ENCODE data around the gene BUB1. TPM values are rescaled to one million over a fixed set of nuclear protein-coding genes. Genes with fewer than 3 reads are reported as not detected.

Gene BUB1
- total RNA-seq, 2 donors from 2014 or later: not detected

DNA sequence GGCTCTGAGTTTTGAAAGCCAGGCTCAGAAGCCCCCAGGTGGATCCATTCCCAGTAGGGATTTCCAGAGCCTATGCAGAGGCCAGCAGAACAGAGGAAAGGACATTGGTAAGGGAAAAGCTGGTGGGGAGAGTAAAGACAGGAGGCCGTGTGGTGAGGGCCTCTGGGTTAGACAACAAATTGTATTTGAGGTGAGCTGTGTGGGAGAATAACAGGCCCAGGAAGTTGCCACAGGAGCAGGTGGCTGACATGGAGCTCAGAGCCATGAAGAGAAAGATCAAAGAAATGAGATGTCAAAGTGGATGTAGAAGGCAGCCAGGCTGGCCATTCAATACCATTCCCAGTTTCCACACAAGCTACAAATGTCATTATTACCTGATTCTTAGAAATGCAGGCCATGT is 8.8 kb downstream of the BUB1 start:
- intact Hi-C loops (cut with DNase I): no loop called here
- ATAC-seq (no peak), DNase-seq (no peak)
- no peak overlapping the region for H3K4me3 ChIP-seq
- no peaks in the 10 kb centered on the region for H3K36me3 ChIP-seq (replicated peaks in 1 of 2; ENCODE audit: insufficient read depth in 1 of 2, low read depth in 2 of 2)
- H3K27ac ChIP-seq: no peak overlapping the region
- H3K4me1 ChIP-seq: no peaks in the 10 kb centered on the region
- no peaks in the 10 kb centered on the region for H3K9me3 ChIP-seq
- WGBS, 2 donors: 70 to 95% methylated on average over 1 of the region's 1 CpG
- TF ChIP-seq POLR2A (IDR thresholded peaks at IDR 0.05): no peak
- TF ChIP-seq, protein P1, sequence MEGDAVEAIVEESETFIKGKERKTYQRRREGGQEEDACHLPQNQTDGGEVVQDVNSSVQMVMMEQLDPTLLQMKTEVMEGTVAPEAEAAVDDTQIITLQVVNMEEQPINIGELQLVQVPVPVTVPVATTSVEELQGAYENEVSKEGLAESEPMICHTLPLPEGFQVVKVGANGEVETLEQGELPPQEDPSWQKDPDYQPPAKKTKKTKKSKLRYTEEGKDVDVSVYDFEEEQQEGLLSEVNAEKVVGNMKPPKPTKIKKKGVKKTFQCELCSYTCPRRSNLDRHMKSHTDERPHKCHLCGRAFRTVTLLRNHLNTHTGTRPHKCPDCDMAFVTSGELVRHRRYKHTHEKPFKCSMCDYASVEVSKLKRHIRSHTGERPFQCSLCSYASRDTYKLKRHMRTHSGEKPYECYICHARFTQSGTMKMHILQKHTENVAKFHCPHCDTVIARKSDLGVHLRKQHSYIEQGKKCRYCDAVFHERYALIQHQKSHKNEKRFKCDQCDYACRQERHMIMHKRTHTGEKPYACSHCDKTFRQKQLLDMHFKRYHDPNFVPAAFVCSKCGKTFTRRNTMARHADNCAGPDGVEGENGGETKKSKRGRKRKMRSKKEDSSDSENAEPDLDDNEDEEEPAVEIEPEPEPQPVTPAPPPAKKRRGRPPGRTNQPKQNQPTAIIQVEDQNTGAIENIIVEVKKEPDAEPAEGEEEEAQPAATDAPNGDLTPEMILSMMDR (IDR thresholded peaks at IDR 0.05): no peak
- no peaks in the 10 kb centered on the region for H3K27me3 ChIP-seq

DNA sequence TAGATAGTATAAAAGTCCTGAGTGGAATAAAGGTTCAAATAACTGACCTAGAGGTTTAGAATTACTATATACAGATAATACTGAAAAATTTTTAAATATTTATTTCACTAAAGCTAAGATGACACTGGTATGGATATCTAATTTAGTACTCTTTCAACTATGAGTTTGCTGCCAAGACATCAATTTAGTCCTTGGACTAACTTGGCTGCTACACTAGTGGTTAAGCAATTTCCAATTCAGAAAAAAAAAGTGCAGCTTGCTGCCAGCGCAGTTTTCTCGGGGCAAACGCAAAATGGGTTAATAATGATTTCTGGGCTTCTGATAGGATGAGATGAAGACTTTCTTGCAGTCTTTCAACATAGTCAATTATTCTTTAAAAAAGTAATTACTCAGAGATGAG is 10.8 kb downstream of the BUB1 start:
- ATAC-seq (no peak), DNase-seq (no peak)
- Histone ChIP-seq H3K4me3 (no peak overlapping the region), H3K9me3 (no peaks in the 10 kb centered on the region), H3K4me1 (no peaks in the 10 kb centered on the region), H3K36me3 (replicated peaks in 1 of 2; ENCODE audit: insufficient read depth in 1 of 2, low read depth in 2 of 2) (no peaks in the 10 kb centered on the region), H3K27ac (no peak overlapping the region), H3K27me3 (no peaks in the 10 kb centered on the region)
- WGBS, 2 donors: 80 to 83% methylated on average over 3 of the region's 3 CpGs
- TF ChIP-seq POLR2A (IDR thresholded peaks at IDR 0.05): no peak
- TF ChIP-seq, protein P1 (IDR thresholded peaks at IDR 0.05): no peak
- intact Hi-C loops (cut with DNase I): no loop called here

DNA sequence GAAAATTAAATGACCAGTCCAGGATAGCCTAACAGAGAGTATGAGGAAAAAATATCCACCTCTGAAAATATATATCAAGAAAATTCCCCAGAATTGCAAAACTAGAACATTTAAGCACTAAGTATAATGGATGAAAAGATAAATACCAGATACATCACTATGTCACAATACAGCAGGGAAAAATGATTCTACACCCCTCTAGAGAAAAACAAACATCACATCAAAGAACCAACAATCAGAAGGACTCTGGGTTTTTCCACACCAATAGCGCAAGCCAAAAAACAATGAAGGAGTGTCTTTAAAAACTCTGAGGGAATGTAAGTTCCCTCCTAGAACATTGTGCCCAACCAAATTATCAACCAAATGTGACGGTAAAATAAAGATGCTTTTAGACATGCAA is 13.7 kb downstream of the BUB1 start:
- Histone ChIP-seq H3K27ac (no peak overlapping the region), H3K9me3 (no peaks in the 10 kb centered on the region), H3K4me3 (no peak overlapping the region), H3K4me1 (no peaks in the 10 kb centered on the region), H3K27me3 (no peaks in the 10 kb centered on the region), H3K36me3 (replicated peaks in 1 of 2; ENCODE audit: insufficient read depth in 1 of 2, low read depth in 2 of 2) (no peaks in the 10 kb centered on the region)
- no peak for TF ChIP-seq POLR2A (IDR thresholded peaks at IDR 0.05)
- DNase-seq (no peak), ATAC-seq (no peak)
- intact Hi-C loops (cut with DNase I): no loop called here
- WGBS, 2 donors: 94 to 95% methylated on average over 2 of the region's 2 CpGs

DNA sequence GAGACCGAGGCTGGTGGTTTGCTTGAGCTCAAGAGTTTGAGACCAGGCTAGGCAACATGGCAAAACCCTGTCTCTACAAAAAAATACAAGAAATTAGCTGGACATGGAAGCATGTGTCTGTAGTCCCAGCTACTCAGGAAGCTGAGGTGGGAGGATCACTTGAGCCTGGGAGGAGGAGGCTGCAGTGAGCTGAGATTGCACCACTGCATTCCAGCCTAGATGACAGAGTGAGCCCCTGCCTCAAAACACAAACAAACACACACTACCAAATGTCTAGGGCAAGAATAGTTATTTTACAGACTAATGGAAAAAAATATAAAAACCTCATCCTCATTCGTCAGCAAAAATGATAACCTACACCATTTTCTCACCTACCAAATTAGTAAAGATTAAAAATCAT is 15.3 kb downstream of the BUB1 start:
- H3K9me3 ChIP-seq: no peaks in the 10 kb centered on the region
- no peak for DNase-seq
- H3K4me1 ChIP-seq: peaks cover 10% of the 10 kb centered on the region
- TF ChIP-seq, protein P1 (IDR thresholded peaks at IDR 0.05): no peak
- no peak for TF ChIP-seq POLR2A (IDR thresholded peaks at IDR 0.05)
- H3K4me3 ChIP-seq: no peak overlapping the region
- intact Hi-C loops (cut with DNase I): no loop called here
- ATAC-seq: no peak
- H3K27ac ChIP-seq: no peak overlapping the region
- no peaks in the 10 kb centered on the region for H3K27me3 ChIP-seq
- 97 to 100% methylated on average over 2 of the region's 2 CpGs for WGBS, 2 donors
- no peaks in the 10 kb centered on the region for H3K36me3 ChIP-seq (replicated peaks in 1 of 2; ENCODE audit: insufficient read depth in 1 of 2, low read depth in 2 of 2)

DNA sequence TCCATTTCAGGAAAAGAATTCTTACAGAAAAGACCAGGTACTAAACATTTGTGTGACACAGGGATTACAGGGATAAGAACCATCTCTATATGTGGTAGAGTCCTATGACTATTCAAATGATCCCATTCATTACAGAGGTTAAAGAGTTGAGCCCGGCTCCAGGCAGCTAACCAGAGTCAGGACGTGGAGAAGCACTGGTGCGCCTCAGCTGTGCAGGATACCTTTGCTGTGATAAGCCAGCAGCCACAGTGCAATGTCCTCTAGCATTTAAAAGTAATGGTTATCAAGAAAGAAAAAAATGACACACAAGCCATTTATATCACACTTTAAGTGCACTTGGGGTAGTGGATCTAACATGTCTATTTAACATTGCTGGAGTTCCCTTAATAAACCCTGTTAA is 17.3 kb downstream of the BUB1 start:
- WGBS, 2 donors: 91 to 97% methylated on average over 3 of the region's 3 CpGs
- Histone ChIP-seq H3K36me3 (replicated peaks in 1 of 2; ENCODE audit: insufficient read depth in 1 of 2, low read depth in 2 of 2) (no peaks in the 10 kb centered on the region), H3K9me3 (no peaks in the 10 kb centered on the region), H3K27me3 (no peaks in the 10 kb centered on the region), H3K4me1 (peaks cover 15% of the 10 kb centered on the region), H3K27ac (no peak overlapping the region), H3K4me3 (no peak overlapping the region)
- ATAC-seq (no peak), DNase-seq (no peak)
- intact Hi-C loops (cut with DNase I): no loop called here
- no peak for TF ChIP-seq POLR2A (IDR thresholded peaks at IDR 0.05)
- TF ChIP-seq, protein P1 (IDR thresholded peaks at IDR 0.05): no peak
